GM23248 (cell line): ENCODE data around the gene KDM7A.
"Not testable (repeated sequence)": the region's sequence is repeated elsewhere in the genome, so short reads cannot be mapped to it uniquely, and the experiment has no call there.

Experiments used
- EZH2 ChIP-seq: fragments of 200-600 bp; sonication (generic); IDR thresholded peaks from 2 replicates; pipeline ENCODE4 v1.6.1; 2018; ENCODE audit warnings: antibody characterized with exemption, mild to moderate bottlenecking; ENCODE audit not compliant: insufficient read depth, poor library complexity, severe bottlenecking
- EZH2phosphoT487 ChIP-seq: fragments of 200-600 bp; sonication (generic); IDR thresholded peaks from 2 replicates; pipeline ENCODE4 v1.6.1; 2018; ENCODE audit warnings: antibody characterized with exemption, moderate library complexity, mild to moderate bottlenecking, low read depth; ENCODE audit not compliant: insufficient read depth

DNA sequence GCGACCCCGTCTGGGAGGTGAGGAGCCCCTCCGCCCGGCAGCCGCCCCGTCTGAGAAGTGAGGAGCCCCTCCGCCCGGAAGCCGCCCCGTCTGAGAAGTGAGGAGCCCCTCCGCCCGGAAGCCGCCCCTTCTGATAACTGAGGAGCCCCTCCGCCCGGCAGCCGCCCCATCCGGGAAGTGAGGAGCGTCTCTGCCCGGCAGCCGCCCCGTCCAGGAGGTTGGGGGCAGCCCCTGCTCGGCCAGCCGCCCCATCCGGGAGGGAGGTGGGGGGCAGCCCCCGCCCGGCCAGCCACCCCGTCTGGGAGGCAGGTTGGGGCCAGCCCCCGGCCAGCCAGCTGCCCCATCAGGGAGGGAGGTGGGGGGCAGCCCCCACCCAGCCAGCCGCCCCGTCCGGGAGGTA lies 62.0 kb downstream of the KDM7A start:
- TF ChIP-seq EZH2, EZH2phosphoT487: not testable (repeated sequence)
